ENCODE results near the gene ATP6V1A. TPM values are rescaled to one million over a fixed set of nuclear protein-coding genes. Genes with fewer than 3 reads are reported as not detected.
A peak's percentile ranks its signal among the peaks of the same experiment; 100 is the strongest.

ATP6V1A gene
- total and polyA plus RNA-seq, 3 donors from 2014 or later: 37.8 to 55.9 (median 51.6) TPM

DNA sequence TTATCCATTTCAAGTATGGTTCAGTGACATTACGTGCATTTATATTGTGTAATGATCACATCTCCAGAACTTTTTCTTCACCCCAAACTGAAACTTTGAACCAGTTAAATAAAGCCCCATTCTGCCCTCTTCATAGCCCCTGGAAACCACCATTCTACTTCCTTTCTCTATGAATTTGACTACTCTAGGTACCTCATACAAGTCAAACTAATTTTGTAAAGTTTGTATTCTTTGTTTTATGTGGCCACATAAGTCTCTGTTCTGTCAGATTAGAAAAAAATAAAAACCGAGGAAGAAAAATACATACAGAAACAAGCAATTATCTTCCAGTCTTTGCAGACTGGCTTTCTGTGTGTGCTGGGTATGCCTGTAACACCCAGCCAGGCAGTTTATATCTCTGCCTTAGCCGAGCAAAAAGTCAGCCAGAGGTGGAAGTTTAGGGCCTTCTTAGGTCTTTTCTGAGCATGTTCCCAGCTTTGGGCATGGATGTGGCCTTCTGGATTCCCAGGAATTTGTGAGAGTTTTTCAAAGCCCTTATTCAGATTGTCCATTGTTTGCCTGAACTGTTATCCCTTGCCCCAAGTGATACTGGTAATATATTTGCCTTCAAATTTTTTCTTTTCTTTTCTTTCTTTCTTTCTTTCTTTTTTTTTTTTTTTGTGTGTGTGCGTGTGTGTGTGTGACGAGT lies 85.8 kb downstream of the ATP6V1A start:
- WGBS, 2 donors: 80 to 86% methylated on average over 5 of the region's 5 CpGs
- Histone ChIP-seq H3K4me3 (no peak overlapping the region), H3K27me3 (no peaks in the 10 kb centered on the region), H3K27ac (no peak overlapping the region), H3K9me3 (no peaks in the 10 kb centered on the region), H3K36me3 (ENCODE audit: low read depth, missing control alignments) (no peaks in the 10 kb centered on the region), H3K4me1 (no peaks in the 10 kb centered on the region)
- DNase-seq: no peak
- intact Hi-C loops (cut with DNase I; ENCODE audit: low total_unique reads): no loop called here
- no peak for TF ChIP-seq POLR2A (IDR thresholded peaks at IDR 0.05)
- TF ChIP-seq, protein P1, sequence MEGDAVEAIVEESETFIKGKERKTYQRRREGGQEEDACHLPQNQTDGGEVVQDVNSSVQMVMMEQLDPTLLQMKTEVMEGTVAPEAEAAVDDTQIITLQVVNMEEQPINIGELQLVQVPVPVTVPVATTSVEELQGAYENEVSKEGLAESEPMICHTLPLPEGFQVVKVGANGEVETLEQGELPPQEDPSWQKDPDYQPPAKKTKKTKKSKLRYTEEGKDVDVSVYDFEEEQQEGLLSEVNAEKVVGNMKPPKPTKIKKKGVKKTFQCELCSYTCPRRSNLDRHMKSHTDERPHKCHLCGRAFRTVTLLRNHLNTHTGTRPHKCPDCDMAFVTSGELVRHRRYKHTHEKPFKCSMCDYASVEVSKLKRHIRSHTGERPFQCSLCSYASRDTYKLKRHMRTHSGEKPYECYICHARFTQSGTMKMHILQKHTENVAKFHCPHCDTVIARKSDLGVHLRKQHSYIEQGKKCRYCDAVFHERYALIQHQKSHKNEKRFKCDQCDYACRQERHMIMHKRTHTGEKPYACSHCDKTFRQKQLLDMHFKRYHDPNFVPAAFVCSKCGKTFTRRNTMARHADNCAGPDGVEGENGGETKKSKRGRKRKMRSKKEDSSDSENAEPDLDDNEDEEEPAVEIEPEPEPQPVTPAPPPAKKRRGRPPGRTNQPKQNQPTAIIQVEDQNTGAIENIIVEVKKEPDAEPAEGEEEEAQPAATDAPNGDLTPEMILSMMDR (IDR thresholded peaks at IDR 0.05): no peak

DNA sequence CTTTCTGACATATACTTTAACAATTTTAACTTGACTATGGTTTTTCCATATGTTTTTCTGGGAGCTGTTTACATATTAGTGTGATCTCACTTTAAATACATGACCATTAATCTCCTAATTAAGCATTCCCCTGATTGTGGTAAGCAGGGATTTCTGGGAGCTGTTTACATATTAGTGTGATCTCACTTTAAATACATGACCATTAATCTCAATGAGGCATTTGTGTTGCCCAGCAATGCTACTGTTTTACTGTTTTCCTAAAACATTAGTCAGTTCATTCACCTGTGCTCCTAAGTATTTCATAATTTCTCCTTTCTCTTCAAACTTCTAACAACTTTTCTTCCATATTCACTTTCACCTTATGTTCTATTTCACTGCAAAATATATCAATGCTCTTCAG lies 88.1 kb downstream of the ATP6V1A start:
- H3K27ac ChIP-seq: no peak overlapping the region
- no peaks in the 10 kb centered on the region for H3K4me1 ChIP-seq
- H3K4me3 ChIP-seq: no peak overlapping the region
- TF ChIP-seq POLR2A (IDR thresholded peaks at IDR 0.05): no peak
- TF ChIP-seq, protein P1 (IDR thresholded peaks at IDR 0.05): no peak
- no peaks in the 10 kb centered on the region for H3K36me3 ChIP-seq (ENCODE audit: low read depth, missing control alignments)
- no peaks in the 10 kb centered on the region for H3K27me3 ChIP-seq
- intact Hi-C loops (cut with DNase I; ENCODE audit: low total_unique reads): no loop called here
- no peak for DNase-seq
- H3K9me3 ChIP-seq: no peaks in the 10 kb centered on the region

DNA sequence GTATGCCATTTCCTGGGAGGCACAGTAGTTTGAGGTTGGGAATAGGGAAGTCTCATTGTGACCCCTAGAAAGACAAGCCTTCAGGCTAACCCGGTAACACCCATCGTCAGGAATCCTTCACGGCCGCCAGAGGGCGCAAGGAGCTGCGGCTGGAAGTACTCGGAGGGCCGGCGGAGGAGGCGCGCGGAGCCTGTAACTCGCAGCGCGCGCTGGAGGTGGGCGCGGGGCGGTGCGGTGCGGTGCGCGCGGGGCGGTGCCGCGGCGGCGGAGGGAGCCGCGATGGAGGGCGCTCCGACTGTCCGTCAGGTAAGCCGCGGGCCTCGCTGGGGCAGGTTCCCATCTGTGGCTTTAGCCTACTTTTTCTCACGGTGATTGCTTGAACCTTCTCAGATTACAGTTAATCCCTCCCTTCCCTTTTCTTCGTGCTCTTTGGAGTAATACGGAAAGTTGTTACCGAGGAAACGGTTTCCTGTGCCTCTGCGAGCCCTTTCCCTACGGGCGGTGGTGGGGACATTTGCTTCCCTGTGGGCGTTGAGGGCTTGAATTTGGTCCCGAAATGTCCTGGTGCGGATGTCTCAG lies 91.9 kb downstream of the ATP6V1A start, which contains the start of gene GRAMD1C:
TSS of gene GRAMD1C (plus strand) at position 158 of the 579 bp plus-strand sequence. CDS start at position 280, 122 bp downstream.
- H3K36me3 ChIP-seq (ENCODE audit: low read depth, missing control alignments): no peaks in the 10 kb centered on the region
- WGBS, 2 donors: 1% methylated on average over 13 to 47 of the region's 48 CpGs
- H3K4me3 ChIP-seq: peak within 1 kb of the TSS; percentile 56 to 68
- H3K27ac ChIP-seq: peak within 1 kb of the TSS in 1 of 2 donors; percentile 18
- intact Hi-C loops (cut with DNase I; ENCODE audit: low total_unique reads): no loop called here
- H3K9me3 ChIP-seq: no peaks in the 10 kb centered on the region
- H3K4me1 ChIP-seq: no peaks in the 10 kb centered on the region
- no peak for TF ChIP-seq POLR2A (IDR thresholded peaks at IDR 0.05)
- TF ChIP-seq, protein P1 (IDR thresholded peaks at IDR 0.05): peak; percentile 87 to 95 (median 94)
- no peaks in the 10 kb centered on the region for H3K27me3 ChIP-seq
- DNase-seq: peak; percentile 95

DNA sequence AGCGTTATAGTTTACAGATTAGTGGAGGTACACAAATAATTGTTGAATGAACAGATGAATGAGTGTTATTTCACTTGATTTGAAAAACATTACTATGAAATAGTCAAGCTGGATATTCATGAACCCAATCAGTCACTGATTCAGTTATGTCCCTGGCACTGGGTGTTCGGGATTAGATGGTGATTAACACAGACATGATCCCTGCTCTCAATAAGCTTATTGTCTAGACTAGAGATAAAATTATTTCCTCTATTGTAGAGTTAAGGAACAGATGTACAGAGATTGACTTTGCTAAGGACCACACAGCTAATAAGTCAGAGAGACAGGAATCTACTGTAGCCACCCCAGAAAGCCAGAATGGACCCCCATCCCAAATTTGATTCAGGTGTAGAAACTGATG lies 92.7 kb downstream of the ATP6V1A start:
- Histone ChIP-seq H3K4me1 (no peaks in the 10 kb centered on the region), H3K4me3 (peak overlapping the region in 1 of 2 donors; percentile 68), H3K9me3 (no peaks in the 10 kb centered on the region), H3K27ac (no peak overlapping the region), H3K27me3 (no peaks in the 10 kb centered on the region), H3K36me3 (ENCODE audit: low read depth, missing control alignments) (no peaks in the 10 kb centered on the region)
- 38 to 41% methylated on average over 2 of the region's 2 CpGs for WGBS, 2 donors
- no peak for DNase-seq
- intact Hi-C loops (cut with DNase I; ENCODE audit: low total_unique reads): no loop called here
- TF ChIP-seq, protein P1 (IDR thresholded peaks at IDR 0.05): no peak
- TF ChIP-seq POLR2A (IDR thresholded peaks at IDR 0.05): no peak

Measured in testis (tissue), 3 donors.